22Rv1 (cell line): ENCODE measurements around the gene ABCB8.

Experiments used
- CTCF ChIP-seq: fragments of 450-650 bp; IDR thresholded peaks from 2 replicates; pipeline ENCODE4 v1.5.1; 2017; ENCODE audit warnings: mild to moderate bottlenecking
- ZFX ChIP-seq: fragments of 450-650 bp; IDR thresholded peaks from 2 replicates; pipeline ENCODE4 v1.6.1; 2017; ENCODE audit warnings: antibody characterized with exemption, borderline replicate concordance

DNA sequence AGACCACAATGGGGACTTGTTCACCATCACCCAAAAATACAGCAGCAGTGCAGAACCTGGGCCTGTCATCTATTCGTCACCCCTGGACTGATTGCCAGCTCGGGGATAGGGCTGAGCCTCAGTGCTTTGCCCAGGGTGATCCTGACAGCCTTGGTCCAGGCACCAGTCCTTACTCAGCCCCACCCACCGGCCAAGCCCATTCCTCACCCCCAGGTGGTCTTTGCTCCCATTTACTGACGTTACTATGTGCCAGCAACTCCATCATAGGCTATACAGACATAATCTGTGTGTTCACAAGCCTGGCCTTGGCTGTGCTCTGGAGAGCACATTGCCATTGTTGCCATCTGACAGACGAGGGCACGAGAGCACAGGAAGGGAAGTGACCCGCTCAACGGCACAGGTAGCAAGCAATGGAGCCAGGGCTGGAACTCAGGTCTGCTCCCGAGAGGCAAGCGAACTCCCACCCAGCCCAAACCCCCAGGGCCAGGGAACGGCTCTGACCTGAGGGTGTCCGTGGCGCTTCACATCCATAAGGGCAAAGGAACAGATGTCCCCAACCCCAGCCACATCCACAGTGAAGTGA, 10.8 kb upstream of the ABCB8 start:
- TF ChIP-seq CTCF = no peak
- no peak for TF ChIP-seq ZFX
